WTC11 (cell line): ENCODE measurements around the gene NFIA. TPM values are rescaled to one million over a fixed set of nuclear protein-coding genes. Genes with fewer than 3 reads are reported as not detected.
A peak's percentile ranks its signal among the peaks of the same experiment; 100 is the strongest.

Experiments
- ATAC-seq: fragments of 200-7000 bp; cut with Tn5 transposase; 2 replicates; pipeline ENCODE4 v1.10.0; 2021; ENCODE audit warnings: mild to moderate bottlenecking, moderate library complexity
- CTCF ChIA-PET: fragments of 300-600 bp; sonication (Branson Sonifier 250); formaldehyde crosslinking; loops from one replicate; lab custom pipeline; 2021; ENCODE audit warnings: antibody characterized with exemption; lab: Charles Lee
- POLR2A ChIA-PET: fragments of 350-600 bp; sonication (Branson Sonifier 250); formaldehyde crosslinking; loops from one replicate; lab custom pipeline; 2021; ENCODE audit warnings: antibody characterized with exemption; lab: Charles Lee
- DNase-seq: peaks from one replicate; pipeline ENCODE4 v3.0.0; 2021; ENCODE audit warnings: low spot score
- H3K27ac Mint-ChIP-seq: 2 replicates; pipeline ENCODE4 v1.8.0; 2021; ENCODE audit warnings: mixed read lengths
- H3K27me3 Mint-ChIP-seq: 2 replicates; pipeline ENCODE4 v1.8.0; 2021; ENCODE audit warnings: low read depth, mild to moderate bottlenecking, moderate library complexity, mixed read lengths
- H3K36me3 Mint-ChIP-seq: 2 replicates; pipeline ENCODE4 v1.8.0; 2021; ENCODE audit warnings: mixed read lengths
- H3K4me1 Mint-ChIP-seq: 2 replicates; pipeline ENCODE4 v1.8.0; 2022; ENCODE audit warnings: mixed read lengths
- H3K4me3 Mint-ChIP-seq: 2 replicates; pipeline ENCODE4 v1.8.0; 2021; ENCODE audit warnings: mild to moderate bottlenecking, moderate library complexity, mixed read lengths
- H3K9me3 Mint-ChIP-seq: 2 replicates; pipeline ENCODE4 v1.8.0; 2021; ENCODE audit warnings: mixed read lengths
- ATF6 ChIP-seq: sonication (generic); formaldehyde crosslinking; IDR thresholded peaks from 2 replicates; pipeline ENCODE4 v1.8.1; 2023; ENCODE audit warnings: mild to moderate bottlenecking, missing genetic modification reagents
- E2F1 ChIP-seq: sonication (generic); formaldehyde crosslinking; IDR thresholded peaks from 2 replicates; pipeline ENCODE4 v1.8.0; 2022; ENCODE audit warnings: mild to moderate bottlenecking, missing genetic modification reagents
- ELF4 ChIP-seq: sonication (generic); formaldehyde crosslinking; IDR thresholded peaks from 2 replicates; pipeline ENCODE4 v1.8.1; 2022; ENCODE audit warnings: low read depth, mild to moderate bottlenecking, moderate library complexity, missing genetic modification reagents
- FOXP1 ChIP-seq: sonication (generic); formaldehyde crosslinking; IDR thresholded peaks from 2 replicates; pipeline ENCODE4 v1.8.0; 2022; ENCODE audit warnings: missing genetic modification reagents, mild to moderate bottlenecking, moderate library complexity, borderline replicate concordance
- GRHL2 ChIP-seq: fragments of 250-450 bp; sonication (Bioruptor Pico); IDR thresholded peaks from 2 replicates; pipeline ENCODE4 v1.8.0; 2022; ENCODE audit warnings: mild to moderate bottlenecking, moderate library complexity; ENCODE audit not compliant: insufficient replicate concordance, severe bottlenecking
- HMGA2 ChIP-seq: fragments of 250-450 bp; sonication (Bioruptor Pico); IDR thresholded peaks from 2 replicates; pipeline ENCODE4 v1.4.0; 2021; ENCODE audit warnings: mild to moderate bottlenecking, moderate library complexity
- IRF2 ChIP-seq: sonication (generic); formaldehyde crosslinking; IDR thresholded peaks from 2 replicates; pipeline ENCODE4 v1.8.0; 2022; ENCODE audit warnings: low read depth, missing genetic modification reagents, borderline replicate concordance
- KAT7 ChIP-seq: sonication (generic); formaldehyde crosslinking; IDR thresholded peaks from 2 replicates; pipeline ENCODE4 v1.8.1; 2023; ENCODE audit warnings: missing genetic modification reagents, mild to moderate bottlenecking, borderline replicate concordance
- MAX ChIP-seq: sonication (generic); formaldehyde crosslinking; IDR thresholded peaks from 2 replicates; pipeline ENCODE4 v1.8.0; 2022; ENCODE audit warnings: mild to moderate bottlenecking, missing genetic modification reagents
- MLX ChIP-seq: sonication (generic); formaldehyde crosslinking; IDR thresholded peaks from 2 replicates; pipeline ENCODE4 v1.8.1; 2023; ENCODE audit warnings: mild to moderate bottlenecking, missing genetic modification reagents, moderate library complexity
- NR3C1 ChIP-seq: sonication (generic); formaldehyde crosslinking; conservative IDR thresholded peaks from 2 replicates; pipeline ENCODE4 v1.8.1; 2023; ENCODE audit warnings: low read depth, mild to moderate bottlenecking, missing genetic modification reagents
- SP1 ChIP-seq: sonication (generic); formaldehyde crosslinking; conservative IDR thresholded peaks from 2 replicates; pipeline ENCODE4 v1.8.1; 2022; ENCODE audit warnings: missing genetic modification reagents
- TEAD1 ChIP-seq: sonication (generic); formaldehyde crosslinking; IDR thresholded peaks from 2 replicates; pipeline ENCODE4 v1.8.0; 2022; ENCODE audit warnings: mild to moderate bottlenecking, missing genetic modification reagents
- ZNF263 ChIP-seq: sonication (generic); formaldehyde crosslinking; IDR thresholded peaks from 2 replicates; pipeline ENCODE4 v1.8.1; 2022; ENCODE audit warnings: low read depth, mild to moderate bottlenecking, moderate library complexity, missing genetic modification reagents
- ZNF317 ChIP-seq: sonication (generic); formaldehyde crosslinking; IDR thresholded peaks from 2 replicates; pipeline ENCODE4 v1.8.1; 2023; ENCODE audit warnings: low read depth, mild to moderate bottlenecking, moderate library complexity, missing genetic modification reagents, borderline replicate concordance
- ZNF396 ChIP-seq: fragments of 250-450 bp; sonication (Bioruptor Pico); IDR thresholded peaks from 2 replicates; pipeline ENCODE4 v1.8.0; 2021; ENCODE audit warnings: mild to moderate bottlenecking, moderate library complexity, borderline replicate concordance
- total RNA-seq: library from RNA; stranded (reverse); gene quantifications from 3 replicates; pipeline ENCODE4 v1.2.3, GENCODE V29; 2021
- TF ChIP-seq, protein P1 (sequence below): fragments of 250-450 bp; sonication (Bioruptor Pico); IDR thresholded peaks from 2 replicates; pipeline ENCODE4 v1.8.0; 2021; ENCODE audit warnings: mild to moderate bottlenecking
- TF ChIP-seq, protein P2 (sequence below): fragments of 250-450 bp; sonication (Bioruptor Pico); IDR thresholded peaks from 2 replicates; pipeline ENCODE4 v1.9.0; 2021; ENCODE audit warnings: mild to moderate bottlenecking, borderline replicate concordance
- TF ChIP-seq, protein P3 (sequence below): sonication (generic); formaldehyde crosslinking; IDR thresholded peaks from 2 replicates; pipeline ENCODE4 v1.8.1; 2022; ENCODE audit warnings: mild to moderate bottlenecking, missing genetic modification reagents, moderate library complexity, borderline replicate concordance

NFIA gene
- total RNA-seq, 1 experiment from 2014 or later, result 16.7 TPM

GRCh38 chr1:61486783-61487536, 404.6 kb downstream of the NFIA start:
- ATAC-seq, result no peak
- Mint-ChIP-seq H3K27me3 (peaks cover 57% of the 10 kb centered on the region), H3K27ac (no peak overlapping the region), H3K36me3 (no peaks in the 10 kb centered on the region), H3K4me1 (peaks cover 8% of the 10 kb centered on the region), H3K9me3 (0 out of 2 replicates have a peak, but pooled peaks cover 6% of the 10 kb centered on the region), H3K4me3 (no peak overlapping the region)
- TF ChIP-seq E2F1 (CRISPR knock-in tag) (no peak), ZNF317 (0 out of 2 replicates have a peak, but pooled peaks have one; percentile 40)
- DNase-seq, result no peak
- CTCF ChIA-PET, result no interaction called here
- POLR2A ChIA-PET, result no interaction called here

GRCh38 chr1:61487801-61488200, 405.4 kb downstream of the NFIA start:
- H3K9me3 Mint-ChIP-seq, result 0 out of 2 replicates have a peak, but pooled peaks cover 6% of the 10 kb centered on the region
- TF ChIP-seq ATF6 (CRISPR knock-in tag) (no peak), NR3C1 (CRISPR knock-in tag) (no peak), KAT7 (CRISPR knock-in tag) (no peak), SP1 (CRISPR knock-in tag) (no peak), TEAD1 (CRISPR knock-in tag) (no peak), ZNF263 (CRISPR knock-in tag) (no peak), FOXP1 (CRISPR knock-in tag) (no peak), MLX (no peak), IRF2 (CRISPR knock-in tag) (no peak), ZNF396 (no peak), MAX (no peak), HMGA2 (CRISPR knock-in tag) (no peak), GRHL2 (CRISPR knock-in tag) (no peak), ELF4 (CRISPR knock-in tag) (no peak)
- TF ChIP-seq, protein P1, sequence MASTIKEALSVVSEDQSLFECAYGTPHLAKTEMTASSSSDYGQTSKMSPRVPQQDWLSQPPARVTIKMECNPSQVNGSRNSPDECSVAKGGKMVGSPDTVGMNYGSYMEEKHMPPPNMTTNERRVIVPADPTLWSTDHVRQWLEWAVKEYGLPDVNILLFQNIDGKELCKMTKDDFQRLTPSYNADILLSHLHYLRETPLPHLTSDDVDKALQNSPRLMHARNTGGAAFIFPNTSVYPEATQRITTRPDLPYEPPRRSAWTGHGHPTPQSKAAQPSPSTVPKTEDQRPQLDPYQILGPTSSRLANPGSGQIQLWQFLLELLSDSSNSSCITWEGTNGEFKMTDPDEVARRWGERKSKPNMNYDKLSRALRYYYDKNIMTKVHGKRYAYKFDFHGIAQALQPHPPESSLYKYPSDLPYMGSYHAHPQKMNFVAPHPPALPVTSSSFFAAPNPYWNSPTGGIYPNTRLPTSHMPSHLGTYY, result no peak
- TF ChIP-seq, protein P2, sequence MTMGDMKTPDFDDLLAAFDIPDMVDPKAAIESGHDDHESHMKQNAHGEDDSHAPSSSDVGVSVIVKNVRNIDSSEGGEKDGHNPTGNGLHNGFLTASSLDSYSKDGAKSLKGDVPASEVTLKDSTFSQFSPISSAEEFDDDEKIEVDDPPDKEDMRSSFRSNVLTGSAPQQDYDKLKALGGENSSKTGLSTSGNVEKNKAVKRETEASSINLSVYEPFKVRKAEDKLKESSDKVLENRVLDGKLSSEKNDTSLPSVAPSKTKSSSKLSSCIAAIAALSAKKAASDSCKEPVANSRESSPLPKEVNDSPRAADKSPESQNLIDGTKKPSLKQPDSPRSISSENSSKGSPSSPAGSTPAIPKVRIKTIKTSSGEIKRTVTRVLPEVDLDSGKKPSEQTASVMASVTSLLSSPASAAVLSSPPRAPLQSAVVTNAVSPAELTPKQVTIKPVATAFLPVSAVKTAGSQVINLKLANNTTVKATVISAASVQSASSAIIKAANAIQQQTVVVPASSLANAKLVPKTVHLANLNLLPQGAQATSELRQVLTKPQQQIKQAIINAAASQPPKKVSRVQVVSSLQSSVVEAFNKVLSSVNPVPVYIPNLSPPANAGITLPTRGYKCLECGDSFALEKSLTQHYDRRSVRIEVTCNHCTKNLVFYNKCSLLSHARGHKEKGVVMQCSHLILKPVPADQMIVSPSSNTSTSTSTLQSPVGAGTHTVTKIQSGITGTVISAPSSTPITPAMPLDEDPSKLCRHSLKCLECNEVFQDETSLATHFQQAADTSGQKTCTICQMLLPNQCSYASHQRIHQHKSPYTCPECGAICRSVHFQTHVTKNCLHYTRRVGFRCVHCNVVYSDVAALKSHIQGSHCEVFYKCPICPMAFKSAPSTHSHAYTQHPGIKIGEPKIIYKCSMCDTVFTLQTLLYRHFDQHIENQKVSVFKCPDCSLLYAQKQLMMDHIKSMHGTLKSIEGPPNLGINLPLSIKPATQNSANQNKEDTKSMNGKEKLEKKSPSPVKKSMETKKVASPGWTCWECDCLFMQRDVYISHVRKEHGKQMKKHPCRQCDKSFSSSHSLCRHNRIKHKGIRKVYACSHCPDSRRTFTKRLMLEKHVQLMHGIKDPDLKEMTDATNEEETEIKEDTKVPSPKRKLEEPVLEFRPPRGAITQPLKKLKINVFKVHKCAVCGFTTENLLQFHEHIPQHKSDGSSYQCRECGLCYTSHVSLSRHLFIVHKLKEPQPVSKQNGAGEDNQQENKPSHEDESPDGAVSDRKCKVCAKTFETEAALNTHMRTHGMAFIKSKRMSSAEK (CRISPR knock-in tag), result no peak
- TF ChIP-seq, protein P3, sequence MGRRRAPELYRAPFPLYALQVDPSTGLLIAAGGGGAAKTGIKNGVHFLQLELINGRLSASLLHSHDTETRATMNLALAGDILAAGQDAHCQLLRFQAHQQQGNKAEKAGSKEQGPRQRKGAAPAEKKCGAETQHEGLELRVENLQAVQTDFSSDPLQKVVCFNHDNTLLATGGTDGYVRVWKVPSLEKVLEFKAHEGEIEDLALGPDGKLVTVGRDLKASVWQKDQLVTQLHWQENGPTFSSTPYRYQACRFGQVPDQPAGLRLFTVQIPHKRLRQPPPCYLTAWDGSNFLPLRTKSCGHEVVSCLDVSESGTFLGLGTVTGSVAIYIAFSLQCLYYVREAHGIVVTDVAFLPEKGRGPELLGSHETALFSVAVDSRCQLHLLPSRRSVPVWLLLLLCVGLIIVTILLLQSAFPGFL (CRISPR knock-in tag), result no peak
- ATAC-seq, result no peak
- H3K27me3 Mint-ChIP-seq, result peaks cover 52% of the 10 kb centered on the region
- peaks cover 2% of the 10 kb centered on the region; the same call in 1 of the 2 replicates for H3K4me1 Mint-ChIP-seq
- H3K4me3 Mint-ChIP-seq, result no peak overlapping the region
- no peaks in the 10 kb centered on the region for H3K36me3 Mint-ChIP-seq
- no peak for DNase-seq
- ChIA-PET POLR2A (no interaction called here), CTCF (interaction anchor here (0.6 to 1.2 kb wide), 2 partner anchors 338 to 438 kb away, joined by 3 read pairs; no protein-coding TSS in a partner anchor)
- no peak overlapping the region for H3K27ac Mint-ChIP-seq
